Stomach (tissue), 4 donors: Measurements from ENCODE around the gene AHCYL2.

Experiments
- EP300 ChIP-seq: sonication (generic); formaldehyde crosslinking; IDR thresholded peaks from one replicate; pipeline ENCODE4 v1.6.1; 2017; ENCODE audit warnings: antibody characterized with exemption
- POLR2A ChIP-seq, 4 donors: fragments of 450-650 bp; IDR thresholded peaks; one replicate each; pipeline ENCODE4 v1.6.1; 2016; ENCODE audit warnings: antibody characterized with exemption in 4 of 4, control low read depth in 2 of 4, mild to moderate bottlenecking in 1 of 4, moderate library complexity in 1 of 4
- POLR2AphosphoS5 ChIP-seq, 3 donors: sonication (generic); formaldehyde crosslinking; IDR thresholded peaks; one replicate each; pipeline ENCODE4 v1.6.1; 2016; ENCODE audit warnings: antibody characterized with exemption in 3 of 3
- TF ChIP-seq, protein P1 (sequence below), 7 experiments: fragments of 450-650 bp in 4 of 7; fragments of 200-600 bp in 3 of 7; sonication (generic) in 3 of 7; IDR thresholded peaks; one replicate each; pipeline ENCODE4 v1.5.1; 2016 to 2019; ENCODE audit warnings: antibody characterized with exemption in 7 of 7, control low read depth in 2 of 7, mild to moderate bottlenecking in 1 of 7

DNA sequence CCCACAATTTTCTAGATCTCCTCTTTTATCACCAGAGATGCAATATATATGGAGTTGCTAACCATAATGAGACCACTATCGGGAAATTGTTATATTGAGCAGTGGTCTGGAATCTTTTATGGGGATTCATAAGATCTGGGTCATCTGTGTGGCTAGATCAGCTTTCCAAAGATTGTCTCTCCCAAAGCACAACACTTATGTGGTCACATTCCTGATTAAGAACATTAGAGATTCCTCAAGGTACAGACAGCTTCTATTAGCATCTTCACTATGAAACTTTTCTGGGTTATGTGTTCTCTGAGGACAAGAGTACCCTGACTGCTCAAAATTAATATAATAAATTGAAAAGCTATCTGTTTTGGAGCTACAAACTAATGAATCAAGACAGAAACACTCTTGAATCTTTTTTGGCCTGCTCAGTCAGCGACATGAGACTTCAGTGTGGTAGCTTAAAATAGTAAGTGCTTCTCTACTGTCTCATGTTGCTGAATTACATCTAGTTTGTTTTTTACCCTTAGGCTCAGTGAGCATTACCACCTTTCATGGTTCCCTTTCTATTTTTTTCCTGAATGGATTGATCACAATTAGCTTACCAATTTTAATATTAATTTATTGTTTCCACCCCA is 166.8 kb downstream of the AHCYL2 start:
- no peak for TF ChIP-seq EP300
- TF ChIP-seq, protein P1, sequence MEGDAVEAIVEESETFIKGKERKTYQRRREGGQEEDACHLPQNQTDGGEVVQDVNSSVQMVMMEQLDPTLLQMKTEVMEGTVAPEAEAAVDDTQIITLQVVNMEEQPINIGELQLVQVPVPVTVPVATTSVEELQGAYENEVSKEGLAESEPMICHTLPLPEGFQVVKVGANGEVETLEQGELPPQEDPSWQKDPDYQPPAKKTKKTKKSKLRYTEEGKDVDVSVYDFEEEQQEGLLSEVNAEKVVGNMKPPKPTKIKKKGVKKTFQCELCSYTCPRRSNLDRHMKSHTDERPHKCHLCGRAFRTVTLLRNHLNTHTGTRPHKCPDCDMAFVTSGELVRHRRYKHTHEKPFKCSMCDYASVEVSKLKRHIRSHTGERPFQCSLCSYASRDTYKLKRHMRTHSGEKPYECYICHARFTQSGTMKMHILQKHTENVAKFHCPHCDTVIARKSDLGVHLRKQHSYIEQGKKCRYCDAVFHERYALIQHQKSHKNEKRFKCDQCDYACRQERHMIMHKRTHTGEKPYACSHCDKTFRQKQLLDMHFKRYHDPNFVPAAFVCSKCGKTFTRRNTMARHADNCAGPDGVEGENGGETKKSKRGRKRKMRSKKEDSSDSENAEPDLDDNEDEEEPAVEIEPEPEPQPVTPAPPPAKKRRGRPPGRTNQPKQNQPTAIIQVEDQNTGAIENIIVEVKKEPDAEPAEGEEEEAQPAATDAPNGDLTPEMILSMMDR (IDR thresholded peaks at IDR 0.05) = no peak
- TF ChIP-seq POLR2AphosphoS5 (IDR thresholded peaks at IDR 0.05) = no peak
- no peak for TF ChIP-seq POLR2A (IDR thresholded peaks at IDR 0.05)
